Globus pallidus (tissue), 1 donor: ENCODE measurements around the gene FGF12.
"Not testable (repeated sequence)": the region's sequence is repeated elsewhere in the genome, so short reads cannot be mapped to it uniquely, and the experiment has no call there.

Experiments used
- DNase-seq: peaks from one replicate; pipeline ENCODE4 v3.0.0-alpha.2; 2015; ENCODE audit warnings: low spot score

The FGF12 gene

GRCh38 chr3:192578729-192579128, 148.6 kb downstream of the FGF12 start:
- no peak for DNase-seq

GRCh38 chr3:192577811-192578210, 149.5 kb downstream of the FGF12 start:
- DNase-seq, result no peak

GRCh38 chr3:192577271-192577670, 150.1 kb downstream of the FGF12 start:
- no peak for DNase-seq

- DNase-seq, result not testable (repeated sequence)
Measured at GRCh38 chr3:192576704-192577103, 150.6 kb downstream of the FGF12 start.

- DNase-seq, result no peak
Measured at GRCh38 chr3:192575879-192576506, 151.3 kb downstream of the FGF12 start.

- DNase-seq, result no peak
Measured at GRCh38 chr3:192573240-192573639, 154.1 kb downstream of the FGF12 start.

GRCh38 chr3:192570821-192571791, 156.2 kb downstream of the FGF12 start:
- DNase-seq, result peak; percentile 17

- DNase-seq, result no peak
Measured at GRCh38 chr3:192570315-192570714, 157.0 kb downstream of the FGF12 start.

GRCh38 chr3:192566706-192567290, 160.5 kb downstream of the FGF12 start:
- DNase-seq, result peak; percentile 79

- no peak for DNase-seq
Measured at GRCh38 chr3:192564611-192565010, 162.7 kb downstream of the FGF12 start.

- no peak for DNase-seq
Measured at GRCh38 chr3:192563417-192563816, 163.9 kb downstream of the FGF12 start.

GRCh38 chr3:192553707-192554106, 173.6 kb downstream of the FGF12 start:
- DNase-seq, result no peak

GRCh38 chr3:192550356-192550755, 177.0 kb downstream of the FGF12 start:
- no peak for DNase-seq

- no peak for DNase-seq
Measured at GRCh38 chr3:192545333-192545732, 182.0 kb downstream of the FGF12 start.

GRCh38 chr3:192543163-192543562, 184.2 kb downstream of the FGF12 start:
- no peak for DNase-seq

GRCh38 chr3:192516820-192517219, 210.5 kb downstream of the FGF12 start:
- DNase-seq, result no peak

GRCh38 chr3:192515664-192516045, 211.7 kb downstream of the FGF12 start:
- DNase-seq, result no peak

- no peak for DNase-seq
Measured at GRCh38 chr3:192514754-192515663, 212.3 kb downstream of the FGF12 start.

GRCh38 chr3:192514081-192514753, 213.1 kb downstream of the FGF12 start:
- no peak for DNase-seq

- DNase-seq, result no peak
Measured at GRCh38 chr3:192505731-192506130, 221.6 kb downstream of the FGF12 start.

GRCh38 chr3:192501401-192501800, 225.9 kb downstream of the FGF12 start:
- DNase-seq, result no peak
